T-helper 22 cell (primary cell): ENCODE measurements around the gene OTULIN.

Source experiments
- DNase-seq: peaks from one replicate; pipeline ENCODE4 v3.0.0-alpha.2; 2020; ENCODE audit warnings: low read depth

OTULIN gene

GRCh38 chr5:14741801-14742440 lies 77.4 kb downstream of the OTULIN start:
- no peak for DNase-seq

DNA sequence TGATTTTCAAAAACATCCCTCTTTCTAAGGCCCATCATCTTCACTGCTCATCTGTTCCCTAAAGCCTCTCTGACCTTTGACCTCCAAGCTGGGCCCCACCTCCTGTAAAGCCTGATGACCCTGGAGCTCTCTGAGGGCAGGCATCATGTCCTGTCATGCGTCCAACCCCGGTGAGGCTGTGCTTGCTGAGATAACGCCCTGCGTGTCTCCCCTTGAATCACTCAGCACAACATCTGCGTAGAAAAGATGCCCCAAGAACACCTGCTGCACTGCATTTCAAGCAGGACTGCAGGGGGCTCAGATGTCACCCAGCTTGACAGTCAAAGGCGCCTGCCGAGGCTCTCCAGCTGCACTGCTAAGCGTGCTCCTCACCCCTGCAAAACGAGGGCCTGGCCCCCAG lies 78.0 kb downstream of the OTULIN start:
- no peak for DNase-seq

- no peak for DNase-seq
Measured at GRCh38 chr5:14743601-14744295, 79.2 kb downstream of the OTULIN start.

DNA sequence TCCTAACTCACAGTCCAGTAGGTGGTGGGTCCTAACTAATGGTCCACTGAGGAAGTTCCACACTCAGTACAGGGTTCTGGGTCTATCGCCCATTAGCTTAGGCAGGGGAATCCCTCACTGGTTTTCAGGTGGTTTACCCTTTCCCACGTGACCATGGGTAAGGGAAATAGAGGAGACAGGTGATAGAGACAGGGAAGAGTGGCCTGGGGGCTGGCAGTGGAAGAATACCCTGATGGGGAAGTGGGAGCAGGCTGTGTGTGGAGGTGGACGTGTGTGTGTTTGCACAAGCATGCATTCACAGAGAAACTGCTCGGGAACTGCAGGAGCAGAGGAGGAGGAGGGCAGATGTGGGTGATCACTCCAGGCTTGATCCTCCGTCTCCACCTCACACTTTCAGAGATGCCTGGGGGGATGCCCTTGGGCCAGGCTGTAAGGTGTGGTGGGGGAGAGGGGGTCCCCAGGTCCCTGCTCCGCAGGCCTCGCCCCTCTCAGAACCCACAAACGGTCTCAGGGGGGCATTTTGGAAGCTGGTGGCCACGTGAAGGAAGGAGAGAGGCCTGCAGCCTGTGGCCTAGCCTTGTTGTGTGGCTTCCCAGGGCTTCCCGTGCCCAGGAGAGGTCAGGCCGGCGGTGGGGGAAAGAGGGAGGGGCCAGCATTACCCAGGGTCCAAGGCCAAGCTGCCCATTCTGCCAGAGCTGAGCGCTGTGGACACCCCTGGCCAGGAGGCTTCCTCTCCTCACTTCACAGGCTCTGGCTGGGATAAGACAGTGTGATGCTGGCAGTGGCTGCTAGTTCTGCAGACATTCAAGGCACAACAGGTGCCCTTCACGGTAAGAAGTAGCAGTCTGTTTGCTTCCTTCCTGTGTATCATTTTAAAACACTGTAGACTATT lies 80.0 kb downstream of the OTULIN start:
- no peak for DNase-seq

- no peak for DNase-seq
Measured at GRCh38 chr5:14745188-14745563, 80.7 kb downstream of the OTULIN start.

- no peak for DNase-seq
Measured at GRCh38 chr5:14745753-14746152, 81.2 kb downstream of the OTULIN start.

DNA sequence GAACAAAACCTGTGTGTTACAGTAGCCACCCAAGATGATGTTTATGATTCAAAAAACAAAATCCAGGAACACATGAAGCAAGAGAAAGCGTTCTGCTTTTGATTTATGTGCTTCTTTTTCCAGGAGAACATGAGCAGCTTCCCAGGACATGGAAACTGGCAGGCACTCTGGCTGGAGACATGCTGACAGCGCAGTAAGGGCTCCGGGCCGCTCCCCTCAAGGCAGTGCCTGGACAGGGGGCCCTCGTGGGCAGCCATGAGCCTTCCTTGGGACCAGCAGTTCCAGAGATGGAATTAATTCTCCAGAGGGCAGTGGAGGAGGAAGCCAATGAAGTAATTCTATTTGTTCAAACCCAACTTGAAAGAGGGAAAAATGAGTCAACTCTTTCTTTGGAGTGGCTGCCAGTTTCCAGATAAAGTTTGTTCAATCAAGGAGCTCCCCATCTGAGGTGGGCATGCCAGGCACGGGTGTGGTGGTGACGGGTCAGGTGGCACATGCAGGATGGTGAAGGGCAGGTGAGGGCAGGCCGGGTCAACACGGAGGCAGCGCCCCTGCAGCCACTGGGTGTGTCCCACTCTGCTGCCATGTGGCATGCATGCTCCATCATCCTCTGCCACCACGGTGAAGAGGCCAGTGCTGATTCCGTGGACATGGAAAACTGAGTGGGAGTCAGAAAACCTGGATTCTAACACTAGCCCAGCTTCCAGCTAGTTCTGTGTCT lies 83.8 kb downstream of the OTULIN start:
- no peak for DNase-seq
